DMS79 treated with DMSO at 0.1 percent for 48 hours (cell line): Measurements from ENCODE around the gene DAD1.
"Not testable (repeated sequence)": the region's sequence is repeated elsewhere in the genome, so short reads cannot be mapped to it uniquely, and the experiment has no call there.

ENCODE experiments used
- DNase-seq: peaks from one replicate; lab custom pipeline; 2025; lab: John Stamatoyannopoulos, UW

The DAD1 gene

GRCh38 chr14:22598896-22599244 lies 9.8 kb upstream of the DAD1 start:
- peak; percentile 64 for DNase-seq

- peak; percentile 73 for DNase-seq
These were observed 9.3 kb upstream of the DAD1 start, which contains the start of gene ABHD4 for GRCh38 chr14:22598099-22598895. Gene ABHD4 (plus strand): TSS chr14:22598300. CDS start chr14:22598307, 7 bp downstream.

- DNase-seq: no peak
These were observed 8.7 kb upstream of the DAD1 start for GRCh38 chr14:22597771-22598098.

DNA sequence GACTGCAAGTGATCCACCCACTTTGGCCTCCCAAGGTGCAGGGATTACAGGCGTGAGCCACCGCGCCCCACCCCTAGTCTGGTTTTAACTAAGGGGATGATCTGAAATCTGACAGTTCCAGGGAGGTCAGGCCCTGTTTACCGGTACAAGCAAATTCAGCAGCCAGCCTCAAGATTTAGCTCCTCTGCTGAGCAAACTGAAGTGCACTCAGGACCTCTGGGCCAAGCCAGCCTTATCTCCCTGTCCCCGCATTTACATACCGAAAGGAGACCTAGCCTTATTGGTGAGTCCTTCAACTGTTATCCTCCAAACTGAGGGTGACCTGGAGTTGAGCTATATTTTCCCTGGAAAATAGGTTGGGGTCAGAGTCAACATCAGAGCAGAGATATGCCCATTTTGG lies 8.2 kb upstream of the DAD1 start:
- no peak for DNase-seq

GRCh38 chr14:22596354-22596879 lies 7.4 kb upstream of the DAD1 start:
- DNase-seq: no peak

- no peak for DNase-seq
These were observed 5.2 kb upstream of the DAD1 start for GRCh38 chr14:22594156-22594716.

DNA sequence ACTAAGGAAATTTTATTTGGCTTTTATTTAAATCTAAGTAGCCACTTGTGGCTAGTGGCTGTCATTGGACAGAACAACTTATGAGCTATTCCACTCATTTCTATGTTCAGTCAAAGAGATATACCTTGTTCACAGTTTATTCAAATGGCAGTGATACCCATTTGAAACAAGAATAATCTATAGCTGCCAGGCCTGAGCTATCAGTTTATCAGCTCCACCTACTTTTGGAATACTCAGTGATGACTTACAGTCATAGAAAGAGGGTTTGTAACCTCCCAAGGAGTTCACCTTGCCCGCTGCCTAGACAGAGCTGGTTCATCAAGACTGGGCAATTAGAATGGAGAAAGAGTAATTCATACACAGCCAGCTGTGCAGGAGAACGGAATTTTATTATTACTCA lies 4.6 kb upstream of the DAD1 start:
- DNase-seq: no peak

GRCh38 chr14:22593189-22593588 lies 4.2 kb upstream of the DAD1 start:
- no peak for DNase-seq

DNA sequence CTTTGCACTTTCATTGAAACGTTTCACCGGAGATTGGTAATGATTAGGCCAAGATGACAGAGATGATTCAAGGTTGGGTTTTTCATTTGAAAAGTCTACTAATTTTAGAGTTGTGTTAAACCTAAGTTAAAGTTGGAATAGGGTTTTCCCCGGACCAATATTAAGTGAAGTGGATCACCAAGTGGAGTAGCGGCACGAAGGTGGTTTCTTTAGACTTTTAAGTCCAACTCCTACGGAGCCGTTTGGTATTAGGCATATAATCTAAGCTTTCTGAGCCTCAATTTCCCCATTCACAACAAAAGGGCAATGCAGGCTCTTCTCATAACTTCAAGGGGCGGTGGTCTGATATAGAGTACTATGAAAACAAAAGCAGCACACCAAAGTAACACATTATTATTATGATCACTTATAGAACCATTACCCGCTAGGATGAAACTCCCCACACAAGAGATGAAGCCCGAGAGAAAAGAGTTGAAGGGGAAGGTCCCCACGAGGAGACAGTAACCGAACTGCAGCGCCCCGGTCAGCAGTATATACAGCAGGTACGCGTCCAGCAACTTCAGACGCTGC lies 413 bp downstream of the DAD1 start:
- no peak for DNase-seq

GRCh38 chr14:22587677-22588422 lies 1.2 kb downstream of the DAD1 start:
- not testable (repeated sequence) for DNase-seq

- DNase-seq: no peak
These were observed 1.8 kb downstream of the DAD1 start for GRCh38 chr14:22587247-22587646.

DNA sequence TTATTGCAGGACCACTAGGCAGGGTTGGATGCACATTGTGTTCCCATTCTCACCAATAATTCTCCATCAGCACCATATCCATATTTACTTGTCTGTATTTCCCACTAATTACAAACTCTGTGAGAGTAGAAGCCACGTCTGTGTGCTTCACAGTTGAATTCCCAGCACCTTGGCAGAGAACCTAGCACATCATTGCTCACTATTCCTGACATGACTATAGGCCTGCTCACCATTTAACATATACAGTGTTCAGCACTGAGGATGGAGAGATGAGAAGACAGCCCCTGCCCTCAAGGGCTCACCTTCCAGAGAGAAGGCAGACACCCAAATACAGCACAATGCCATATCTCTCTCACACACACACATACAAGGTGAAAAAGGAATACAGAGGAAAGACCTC lies 5.0 kb downstream of the DAD1 start:
- no peak for DNase-seq

DNA sequence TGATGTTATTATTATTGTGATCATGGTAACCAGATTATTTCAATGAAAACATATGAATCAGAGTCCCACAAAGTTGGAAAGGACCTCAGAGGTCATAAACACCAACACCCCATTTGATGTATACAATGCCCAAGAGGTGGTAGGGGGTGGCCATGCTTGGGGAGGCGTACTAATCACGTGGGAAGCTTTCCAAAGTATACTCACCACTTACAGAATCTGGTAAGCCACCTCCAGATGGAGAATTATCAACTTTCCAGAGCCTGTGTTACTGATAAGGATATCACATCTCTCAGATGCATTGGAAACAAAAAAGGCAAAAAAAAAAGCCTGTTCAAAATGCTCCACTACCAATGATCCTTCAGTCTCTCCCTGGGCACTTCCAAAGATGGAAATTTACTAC lies 8.4 kb downstream of the DAD1 start:
- no peak for DNase-seq

GRCh38 chr14:22579881-22580280 lies 9.1 kb downstream of the DAD1 start:
- no peak for DNase-seq

GRCh38 chr14:22579236-22579635 lies 9.8 kb downstream of the DAD1 start:
- no peak for DNase-seq

DNA sequence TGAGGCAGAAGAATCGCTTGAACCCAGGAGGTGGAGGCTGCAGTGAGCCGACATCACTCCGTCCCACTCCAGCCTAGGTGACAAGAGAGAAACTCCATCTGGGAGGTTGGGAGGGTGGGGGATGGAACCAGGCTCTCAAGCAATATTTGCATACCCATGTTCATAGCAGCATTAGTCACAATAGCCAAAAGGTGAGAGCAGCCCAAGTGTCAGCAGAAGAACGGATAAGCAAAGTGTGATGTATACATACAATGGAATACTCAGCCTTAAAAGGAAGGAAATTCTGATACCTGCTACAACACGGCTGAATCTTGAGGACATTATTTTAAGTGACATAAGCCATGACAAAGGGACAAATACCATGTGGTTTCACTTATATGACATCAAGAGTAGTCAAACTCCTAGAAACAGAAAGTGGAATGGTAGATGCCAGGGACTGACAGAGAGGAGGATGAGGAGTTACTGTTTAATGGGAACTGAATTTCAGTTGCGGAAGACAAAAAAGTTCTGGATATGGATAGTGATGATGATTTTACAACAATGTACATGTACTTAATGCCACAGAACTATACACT lies 11.6 kb downstream of the DAD1 start:
- no peak for DNase-seq

GRCh38 chr14:22573804-22574203 lies 15.2 kb downstream of the DAD1 start:
- no peak for DNase-seq

DNA sequence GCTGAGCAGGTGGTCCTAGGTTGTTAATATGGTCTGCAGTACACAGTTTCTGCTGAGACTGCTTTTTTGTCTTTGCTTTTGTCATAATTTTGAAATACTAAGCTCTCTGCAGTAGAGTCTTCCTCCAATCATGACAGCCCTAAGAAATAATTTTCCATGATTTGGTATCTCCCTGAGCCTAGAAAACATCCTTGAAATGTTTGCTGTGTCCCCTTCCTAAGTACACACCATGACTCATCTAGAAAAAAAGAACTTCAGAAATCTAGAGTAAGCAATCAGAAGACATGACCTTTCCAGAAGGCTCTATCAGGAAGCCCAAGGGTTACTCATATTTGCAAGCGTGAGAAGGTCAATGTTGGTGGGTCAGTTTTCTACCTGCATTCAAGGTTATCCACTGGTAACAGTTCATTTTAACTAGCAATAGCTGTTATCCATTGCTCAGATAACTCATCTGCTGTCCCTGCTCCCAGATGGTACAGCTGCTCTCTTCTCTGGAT lies 16.4 kb downstream of the DAD1 start:
- DNase-seq: no peak

GRCh38 chr14:22570132-22570949 lies 18.7 kb downstream of the DAD1 start:
- DNase-seq: peak; percentile 90

- no peak for DNase-seq
These were observed 19.3 kb downstream of the DAD1 start for GRCh38 chr14:22569737-22570131.

DNA sequence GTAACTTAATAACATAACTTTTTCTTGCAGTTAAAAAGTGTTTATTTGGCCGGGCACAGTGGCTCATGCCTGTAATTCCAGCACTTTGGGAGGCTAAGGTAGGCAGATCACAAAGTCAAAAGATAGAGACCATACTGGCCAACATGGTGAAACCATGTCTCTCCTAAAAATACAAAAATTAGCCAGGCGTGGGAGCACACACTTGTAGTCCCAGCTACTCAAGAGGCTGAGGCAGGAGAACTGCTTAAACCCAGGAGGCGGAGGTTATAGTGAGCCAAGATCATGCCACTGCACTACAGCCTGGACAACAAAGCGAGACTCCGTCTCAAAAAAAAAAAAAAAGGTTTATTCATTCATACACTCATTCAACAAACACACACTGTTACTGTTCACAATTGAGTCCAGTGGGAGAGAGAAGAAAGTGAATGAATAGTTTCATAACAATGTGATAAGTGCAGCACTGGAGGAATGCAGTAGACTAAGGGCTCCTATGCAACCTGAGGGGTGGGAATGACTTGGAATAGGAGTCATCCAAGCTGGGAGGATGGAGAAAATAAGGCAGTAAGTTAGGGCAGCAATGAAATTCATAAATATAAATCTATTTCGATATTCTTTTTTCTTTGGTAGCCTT lies 19.8 kb downstream of the DAD1 start:
- no peak for DNase-seq
